Right cardiac atrium (tissue), 5 donors: ENCODE data around the gene HSD17B7. TPM values are rescaled to one million over a fixed set of nuclear protein-coding genes. Genes with fewer than 3 reads are reported as not detected.

Experiments used
- ATAC-seq, 2 donors: fragments of 200-7000 bp; cut with Tn5 transposase; one replicate each; pipeline versions ENCODE4 v1.8.0 to v1.9.1; 2020; ENCODE audit warnings: moderate library complexity in 2 of 2, mild to moderate bottlenecking in 1 of 2
- DNase-seq, 3 donors: peaks; one replicate each; pipeline ENCODE4 v3.0.0-alpha.2; 2020
- H3K27ac ChIP-seq: one replicate; pipeline ENCODE4 v1.5.1; 2013; ENCODE audit warnings: mild to moderate bottlenecking, low read length, control low read depth, moderate library complexity
- H3K27me3 ChIP-seq: one replicate; pipeline ENCODE4 v1.6.1; 2013; ENCODE audit not compliant: control insufficient read depth, insufficient read depth
- H3K4me1 ChIP-seq: one replicate; pipeline ENCODE4 v1.6.1; 2013; ENCODE audit warnings: low read length; ENCODE audit not compliant: control insufficient read depth, insufficient read depth
- H3K4me3 ChIP-seq: one replicate; pipeline ENCODE4 v1.5.1; 2013; ENCODE audit warnings: low read length, control low read depth
- H3K9me3 ChIP-seq: one replicate; pipeline ENCODE4 v1.6.1; 2013; ENCODE audit warnings: low read length; ENCODE audit not compliant: control insufficient read depth
- WGBS: extraction: QIAGEN DNeasy Blood & Tissue Kit; methylation state at CpG from one replicate; pipeline ENCODE4 v1.1.7; 2013; 5-methylcytosine and 5-hydroxymethylcytosine counted together
- intact Hi-C, 4 donors: fragments of 100-400 bp; cut with DNase I; formaldehyde crosslinking; loops; one replicate each; pipeline versions ENCODE4 v1.11.0 to v1.14.0; 2022 to 2023
- polyA plus RNA-seq: library from polyadenylated mRNA; stranded (reverse); fragments of 200-250 nt; gene quantifications from one replicate; pipeline ENCODE4 v1.2.3, GENCODE V29; 2013
- total RNA-seq, 4 donors: library from RNA; stranded (reverse); fragmentation: NEBNext Ultra II Directional; extraction: Animal tissue kit (Norgen Biotek cat#: 25700); gene quantifications; one replicate each; pipeline ENCODE4 v1.2.1, GENCODE V29; 2021
- donor health status: healthy with polysubstance abuse.
- donor health status: DM: no; HTN: yes; CAD: no.
- donor health status: DM: no; HTN: no; CAD: no.
- donor health status: DM: no; HTN: yes; CAD: no; lungs with severe emphysema.
- donor health status: DM: yes; HTN: yes; CAD: no.

Gene HSD17B7
- total and polyA plus RNA-seq, 5 donors = 5.2 to 7.3 (median 6.2) TPM

DNA sequence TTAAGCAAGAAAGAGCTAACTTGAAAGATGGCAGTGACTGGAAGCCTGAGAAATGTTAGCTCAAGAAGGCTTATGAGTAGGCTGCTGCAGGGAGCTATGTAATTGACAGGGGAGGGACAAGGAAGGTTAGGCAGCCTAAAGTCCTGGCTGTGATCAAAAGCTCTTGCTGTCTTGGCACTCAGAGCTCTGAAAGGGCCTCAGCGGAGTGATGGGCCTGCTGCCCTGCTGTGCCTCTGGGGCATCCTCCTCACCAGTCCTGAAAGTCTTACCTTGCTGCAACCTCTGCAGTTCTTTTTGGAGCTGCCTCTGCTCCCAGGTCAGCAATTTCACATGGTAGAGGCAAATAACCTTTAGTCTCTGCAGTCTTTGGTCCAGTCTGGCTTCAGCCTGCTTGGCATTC, 68.7 kb downstream of the HSD17B7 start:
- H3K9me3 ChIP-seq = no peaks in the 10 kb centered on the region
- intact Hi-C loops = loop anchor here in 2 of 4 donors (5.0 to 10.0 kb wide), 2 partner anchors 453 to 456 kb away; no protein-coding TSS in a partner anchor
- 69% methylated on average over 1 of the region's 1 CpG for WGBS
- peaks cover 7% of the 10 kb centered on the region for H3K4me1 ChIP-seq
- H3K27ac ChIP-seq = no peak overlapping the region
- H3K27me3 ChIP-seq = no peaks in the 10 kb centered on the region
- no peak for DNase-seq
- ATAC-seq = no peak
- H3K4me3 ChIP-seq = no peak overlapping the region

DNA sequence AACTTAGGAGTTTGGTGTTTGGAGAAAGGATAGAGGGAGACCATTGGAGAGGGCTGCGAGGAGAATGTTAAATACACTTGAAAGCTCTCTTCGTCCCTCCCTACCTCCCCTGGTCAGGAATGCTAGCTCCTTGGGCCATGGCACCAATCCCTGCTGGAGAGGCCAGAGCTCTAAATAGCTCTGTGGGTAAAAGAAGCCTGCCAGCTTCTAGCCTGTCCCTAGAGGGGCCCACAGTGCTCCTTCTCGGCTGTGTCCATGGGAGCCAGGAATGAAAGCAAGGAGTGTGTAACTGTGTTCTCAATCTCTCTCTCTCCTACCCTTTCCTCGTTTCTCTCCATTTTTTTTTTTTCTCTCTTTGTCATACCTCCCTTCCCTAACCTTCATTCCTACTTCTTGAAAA, 70.6 kb downstream of the HSD17B7 start, which contains the start of gene CCDC190:
Gene CCDC190 (minus strand): TSS at position 75 of the 400 bp plus-strand sequence. CDS start 1,529 bp downstream, outside the sequence.
- H3K27ac ChIP-seq = peak within 1 kb of the TSS; percentile 67
- WGBS = 33% methylated on average over 4 of the region's 4 CpGs

DNA sequence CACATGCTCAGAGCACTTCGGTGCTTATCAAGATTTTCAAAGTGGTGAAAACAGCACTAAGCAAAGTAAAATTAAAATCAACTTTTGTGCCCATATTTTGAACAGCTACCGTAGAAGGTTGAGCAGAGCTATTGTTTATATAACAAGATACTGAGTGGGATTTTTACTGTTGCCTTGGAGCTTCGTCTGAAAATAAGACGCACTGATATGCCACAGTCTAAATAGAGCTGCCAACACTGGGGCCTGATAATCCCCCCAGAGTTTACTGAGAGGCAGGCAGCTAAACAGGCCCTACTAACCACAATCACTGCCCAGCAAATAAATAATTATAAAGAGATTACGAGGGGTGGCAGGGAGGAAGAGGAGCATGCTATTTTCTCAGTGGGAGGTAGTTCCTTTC, 71.1 kb downstream of the HSD17B7 start:
- Histone ChIP-seq H3K9me3 (no peaks in the 10 kb centered on the region), H3K4me1 (peaks cover 7% of the 10 kb centered on the region), H3K27ac (peak overlapping the region; percentile 67), H3K27me3 (no peaks in the 10 kb centered on the region), H3K4me3 (no peak overlapping the region)
- WGBS = 34% methylated on average over 5 of the region's 5 CpGs
- DNase-seq (no peak), ATAC-seq (peak in 1 of 2 donors; percentile 42)
- intact Hi-C loops = no loop called here

More for the DNA sequence above, 70.6 kb downstream of the HSD17B7 start, which contains the start of gene CCDC190:
- H3K4me1 ChIP-seq = peaks cover 7% of the 10 kb centered on the region
- DNase-seq (peak; percentile 37 to 69 (median 63)), ATAC-seq (peak; percentile 75 to 95)
- H3K4me3 ChIP-seq = no peak within 1 kb of the TSS
- intact Hi-C loops = no loop called here
- H3K27me3 ChIP-seq = no peaks in the 10 kb centered on the region
- no peaks in the 10 kb centered on the region for H3K9me3 ChIP-seq

Other genes with a start within 250 kb of the HSD17B7 start
- gene UAP1, start 229.0 kb upstream of the HSD17B7 start, total RNA-seq = 10 to 100 TPM; 23.9 to 51.4 (median 30.1) TPM
- gene UAP1, start 229.0 kb upstream of the HSD17B7 start, polyA plus RNA-seq = 32.7 TPM
- gene DDR2, start 158.2 kb upstream of the HSD17B7 start, total RNA-seq = 10 to 100 TPM; 57.7 to 82.1 (median 67.4) TPM
- 12.8 TPM for gene DDR2, start 158.2 kb upstream of the HSD17B7 start, polyA plus RNA-seq
- gene CCDC190, start 70.5 kb downstream of the HSD17B7 start, total RNA-seq = under 1 TPM in 3 of 4 donors, not detected in 1; 0.11 to 0.26 (median 0.25) TPM
- 0.32 TPM for gene CCDC190, start 70.5 kb downstream of the HSD17B7 start, polyA plus RNA-seq